Testis (tissue), 2 donors: ENCODE data around the gene NUTM2F.
"Not testable (repeated sequence)": the region's sequence is repeated elsewhere in the genome, so short reads cannot be mapped to it uniquely, and the experiment has no call there.

Experiments
- CTCF ChIP-seq, 3 experiments: fragments of 450-650 bp in 2 of 3; fragments of 200-600 bp in 1 of 3; sonication (generic) in 1 of 3; IDR thresholded peaks; one replicate each; pipeline ENCODE4 v1.5.1; 2016 to 2019; ENCODE audit warnings: antibody characterized with exemption in 3 of 3, mild to moderate bottlenecking in 2 of 3, moderate library complexity in 1 of 3
- POLR2A ChIP-seq: fragments of 450-650 bp; IDR thresholded peaks from one replicate; pipeline ENCODE4 v1.6.1; 2017; ENCODE audit warnings: antibody characterized with exemption, mild to moderate bottlenecking, moderate library complexity

- TF ChIP-seq CTCF (IDR thresholded peaks at IDR 0.05); POLR2A: not testable (repeated sequence)
Observed at GRCh38 chr9:94347451-94347850, 19.0 kb upstream of the NUTM2F start.
